ENCODE measurements around the gene HPS5.

The HPS5 gene

GRCh38 chr11:18245396-18245795 is 76.5 kb downstream of the HPS5 start:
- no peak overlapping the region for H3K9ac ChIP-seq (ENCODE audit: low read length)
- no peaks in the 10 kb centered on the region for H3K9me3 ChIP-seq (ENCODE audit: control insufficient read depth, low read length)
- H3K4me3 ChIP-seq (ENCODE audit: low read length) = no peak overlapping the region
- H3K36me3 ChIP-seq (ENCODE audit: control insufficient read depth, insufficient read depth, low read length) = no peaks in the 10 kb centered on the region
- H3K4me1 ChIP-seq (ENCODE audit: control insufficient read depth, insufficient read depth, low read length) = peaks cover 9% of the 10 kb centered on the region
- no peaks in the 10 kb centered on the region for H3K27me3 ChIP-seq (ENCODE audit: control insufficient read depth, insufficient read depth, low read length)

GRCh38 chr11:18243783-18244362 is 78.1 kb downstream of the HPS5 start:
- H3K9ac ChIP-seq (ENCODE audit: low read length) = no peak overlapping the region
- no peaks in the 10 kb centered on the region for H3K36me3 ChIP-seq (ENCODE audit: control insufficient read depth, insufficient read depth, low read length)
- H3K4me3 ChIP-seq (ENCODE audit: low read length) = no peak overlapping the region
- H3K4me1 ChIP-seq (ENCODE audit: control insufficient read depth, insufficient read depth, low read length) = peaks cover 9% of the 10 kb centered on the region
- H3K27me3 ChIP-seq (ENCODE audit: control insufficient read depth, insufficient read depth, low read length) = no peaks in the 10 kb centered on the region
- no peaks in the 10 kb centered on the region for H3K9me3 ChIP-seq (ENCODE audit: control insufficient read depth, low read length)

GRCh38 chr11:18239655-18240054 is 82.3 kb downstream of the HPS5 start:
- Histone ChIP-seq H3K27me3 (ENCODE audit: control insufficient read depth, insufficient read depth, low read length) (no peaks in the 10 kb centered on the region), H3K4me1 (ENCODE audit: control insufficient read depth, insufficient read depth, low read length) (no peaks in the 10 kb centered on the region), H3K4me3 (ENCODE audit: low read length) (no peak overlapping the region), H3K36me3 (ENCODE audit: control insufficient read depth, insufficient read depth, low read length) (no peaks in the 10 kb centered on the region), H3K9ac (ENCODE audit: low read length) (no peak overlapping the region), H3K9me3 (ENCODE audit: control insufficient read depth, low read length) (no peaks in the 10 kb centered on the region)

GRCh38 chr11:18236664-18237356 is 85.1 kb downstream of the HPS5 start, which contains the start of gene SAA4:
SAA4 (minus strand) TSS chr11:18236802; CDS start chr11:18235926, 876 bp downstream.
- H3K27me3 ChIP-seq (ENCODE audit: control insufficient read depth, insufficient read depth, low read length) = no peaks in the 10 kb centered on the region
- H3K9me3 ChIP-seq (ENCODE audit: control insufficient read depth, low read length) = no peaks in the 10 kb centered on the region
- no peak within 1 kb of the TSS for H3K4me3 ChIP-seq (ENCODE audit: low read length)
- H3K4me1 ChIP-seq (ENCODE audit: control insufficient read depth, insufficient read depth, low read length) = no peaks in the 10 kb centered on the region
- no peaks in the 10 kb centered on the region for H3K36me3 ChIP-seq (ENCODE audit: control insufficient read depth, insufficient read depth, low read length)
- H3K9ac ChIP-seq (ENCODE audit: low read length) = no peak within 1 kb of the TSS

- no peak overlapping the region for H3K9ac ChIP-seq (ENCODE audit: low read length)
- no peak overlapping the region for H3K4me3 ChIP-seq (ENCODE audit: low read length)
- H3K27me3 ChIP-seq (ENCODE audit: control insufficient read depth, insufficient read depth, low read length) = no peaks in the 10 kb centered on the region
- no peaks in the 10 kb centered on the region for H3K4me1 ChIP-seq (ENCODE audit: control insufficient read depth, insufficient read depth, low read length)
- no peaks in the 10 kb centered on the region for H3K36me3 ChIP-seq (ENCODE audit: control insufficient read depth, insufficient read depth, low read length)
- H3K9me3 ChIP-seq (ENCODE audit: control insufficient read depth, low read length) = no peaks in the 10 kb centered on the region
Observed at GRCh38 chr11:18235394-18236334, 86.3 kb downstream of the HPS5 start.

- Histone ChIP-seq H3K4me3 (ENCODE audit: low read length) (no peak overlapping the region), H3K36me3 (ENCODE audit: control insufficient read depth, insufficient read depth, low read length) (no peaks in the 10 kb centered on the region), H3K4me1 (ENCODE audit: control insufficient read depth, insufficient read depth, low read length) (no peaks in the 10 kb centered on the region)
Observed at GRCh38 chr11:18233912-18234311, 88.0 kb downstream of the HPS5 start.

GRCh38 chr11:18230859-18231258 is 91.1 kb downstream of the HPS5 start:
- H3K4me3 ChIP-seq (ENCODE audit: low read length) = no peak overlapping the region
- no peaks in the 10 kb centered on the region for H3K9me3 ChIP-seq (ENCODE audit: control insufficient read depth, low read length)
- H3K9ac ChIP-seq (ENCODE audit: low read length) = no peak overlapping the region
- H3K36me3 ChIP-seq (ENCODE audit: control insufficient read depth, insufficient read depth, low read length) = no peaks in the 10 kb centered on the region
- no peaks in the 10 kb centered on the region for H3K4me1 ChIP-seq (ENCODE audit: control insufficient read depth, insufficient read depth, low read length)
- H3K27me3 ChIP-seq (ENCODE audit: control insufficient read depth, insufficient read depth, low read length) = no peaks in the 10 kb centered on the region

More at GRCh38 chr11:18233912-18234311, 88.0 kb downstream of the HPS5 start:
- Histone ChIP-seq H3K9ac (ENCODE audit: low read length) (no peak overlapping the region), H3K9me3 (ENCODE audit: control insufficient read depth, low read length) (no peaks in the 10 kb centered on the region), H3K27me3 (ENCODE audit: control insufficient read depth, insufficient read depth, low read length) (no peaks in the 10 kb centered on the region)

GRCh38 chr11:18229501-18229900 is 92.4 kb downstream of the HPS5 start:
- Histone ChIP-seq H3K4me3 (ENCODE audit: low read length) (no peak overlapping the region), H3K9ac (ENCODE audit: low read length) (no peak overlapping the region), H3K4me1 (ENCODE audit: control insufficient read depth, insufficient read depth, low read length) (no peaks in the 10 kb centered on the region), H3K27me3 (ENCODE audit: control insufficient read depth, insufficient read depth, low read length) (no peaks in the 10 kb centered on the region), H3K9me3 (ENCODE audit: control insufficient read depth, low read length) (no peaks in the 10 kb centered on the region), H3K36me3 (ENCODE audit: control insufficient read depth, insufficient read depth, low read length) (no peaks in the 10 kb centered on the region)

All from mucosa of stomach (tissue), 1 donor.